Gastroesophageal sphincter (tissue), 3 donors: ENCODE data around the gene DCUN1D3.
A peak's percentile ranks its signal among the peaks of the same experiment; 100 is the strongest.

Source experiments
- EP300 ChIP-seq: sonication (generic); formaldehyde crosslinking; IDR thresholded peaks from one replicate; pipeline ENCODE4 v1.6.1; 2017; ENCODE audit warnings: antibody characterized with exemption, mild to moderate bottlenecking
- POLR2A ChIP-seq, 2 donors: fragments of 450-650 bp; IDR thresholded peaks; one replicate each; pipeline ENCODE4 v1.6.1; 2017; ENCODE audit warnings: antibody characterized with exemption in 2 of 2, mild to moderate bottlenecking in 2 of 2, moderate library complexity in 1 of 2
- POLR2AphosphoS5 ChIP-seq: sonication (generic); formaldehyde crosslinking; IDR thresholded peaks from one replicate; pipeline ENCODE4 v1.6.1; 2017; ENCODE audit warnings: antibody characterized with exemption
- TF ChIP-seq, protein P1 (sequence below), 4 experiments: fragments of 200-600 bp in 2 of 4; fragments of 450-650 bp in 2 of 4; sonication (generic) in 1 of 4; IDR thresholded peaks; one replicate each; pipeline ENCODE4 v1.5.1; 2017 to 2019; ENCODE audit warnings: antibody characterized with exemption in 4 of 4, mild to moderate bottlenecking in 2 of 4, moderate library complexity in 2 of 4

DNA sequence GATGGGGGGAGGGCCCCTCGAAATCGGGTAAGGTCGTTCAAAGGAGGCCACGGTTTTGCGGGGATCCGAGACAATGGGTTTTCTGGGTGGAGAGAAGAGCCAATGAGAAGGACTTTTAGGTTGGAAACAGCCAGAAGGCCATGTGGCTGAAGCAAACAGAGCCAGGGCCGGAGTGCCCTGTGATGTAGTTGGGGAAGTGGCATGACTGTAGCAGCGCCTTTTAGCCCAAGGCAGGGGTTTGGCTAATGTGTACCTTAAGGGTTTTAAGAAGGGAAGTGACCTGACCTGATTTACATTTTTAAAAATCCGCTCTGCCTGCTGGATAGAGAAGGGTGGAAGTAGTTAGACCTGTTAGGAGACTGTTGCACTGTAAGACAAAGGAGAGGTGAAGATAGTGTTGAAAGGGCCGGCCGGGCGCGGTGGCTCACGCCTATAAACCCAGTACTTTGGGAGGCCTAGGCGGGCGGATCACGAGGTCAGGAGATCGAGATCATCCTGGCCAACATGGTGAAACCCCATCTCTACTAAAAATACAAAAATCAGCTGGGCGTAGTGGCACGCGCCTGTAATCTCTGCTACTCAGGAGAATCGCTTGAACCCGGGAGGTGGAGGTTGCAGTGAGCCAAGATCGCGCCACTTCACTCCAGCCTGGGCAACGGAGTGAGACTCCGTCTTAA lies 1.4 kb upstream of the DCUN1D3 start:
- TF ChIP-seq, protein P1, sequence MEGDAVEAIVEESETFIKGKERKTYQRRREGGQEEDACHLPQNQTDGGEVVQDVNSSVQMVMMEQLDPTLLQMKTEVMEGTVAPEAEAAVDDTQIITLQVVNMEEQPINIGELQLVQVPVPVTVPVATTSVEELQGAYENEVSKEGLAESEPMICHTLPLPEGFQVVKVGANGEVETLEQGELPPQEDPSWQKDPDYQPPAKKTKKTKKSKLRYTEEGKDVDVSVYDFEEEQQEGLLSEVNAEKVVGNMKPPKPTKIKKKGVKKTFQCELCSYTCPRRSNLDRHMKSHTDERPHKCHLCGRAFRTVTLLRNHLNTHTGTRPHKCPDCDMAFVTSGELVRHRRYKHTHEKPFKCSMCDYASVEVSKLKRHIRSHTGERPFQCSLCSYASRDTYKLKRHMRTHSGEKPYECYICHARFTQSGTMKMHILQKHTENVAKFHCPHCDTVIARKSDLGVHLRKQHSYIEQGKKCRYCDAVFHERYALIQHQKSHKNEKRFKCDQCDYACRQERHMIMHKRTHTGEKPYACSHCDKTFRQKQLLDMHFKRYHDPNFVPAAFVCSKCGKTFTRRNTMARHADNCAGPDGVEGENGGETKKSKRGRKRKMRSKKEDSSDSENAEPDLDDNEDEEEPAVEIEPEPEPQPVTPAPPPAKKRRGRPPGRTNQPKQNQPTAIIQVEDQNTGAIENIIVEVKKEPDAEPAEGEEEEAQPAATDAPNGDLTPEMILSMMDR (IDR thresholded peaks at IDR 0.05), result no peak
- no peak for TF ChIP-seq POLR2AphosphoS5
- peak in 1 of 2 donors; percentile 15 for TF ChIP-seq POLR2A (IDR thresholded peaks at IDR 0.05)
- TF ChIP-seq EP300, result no peak
